OCI-LY3 (cell line): ENCODE measurements around the gene RASIP1.

ENCODE experiments used
- CTCF ChIP-seq: fragments of 200-600, 300-600 bp; sonication (generic); IDR thresholded peaks from 2 replicates; pipeline ENCODE4 v1.5.1; 2014; ENCODE audit warnings: antibody characterized with exemption, low read length, low read depth
- EZH2phosphoT487 ChIP-seq: fragments of 200-600 bp; shearing (Covaris generic); IDR thresholded peaks from 2 replicates; pipeline ENCODE4 v1.6.1; 2018; ENCODE audit warnings: antibody characterized with exemption, mixed run types, low read depth

GRCh38 chr19:48777720-48778119, 37.3 kb upstream of the RASIP1 start:
- no peak for TF ChIP-seq CTCF
- no peak for TF ChIP-seq EZH2phosphoT487
